GM03348 (cell line): ENCODE results near the gene SETD3.
A peak's percentile ranks its signal among the peaks of the same experiment; 100 is the strongest.

Experiments
- DNase-seq: peaks from one replicate; pipeline ENCODE4 v3.0.0; 2012; ENCODE audit warnings: low spot score

Gene SETD3

DNA sequence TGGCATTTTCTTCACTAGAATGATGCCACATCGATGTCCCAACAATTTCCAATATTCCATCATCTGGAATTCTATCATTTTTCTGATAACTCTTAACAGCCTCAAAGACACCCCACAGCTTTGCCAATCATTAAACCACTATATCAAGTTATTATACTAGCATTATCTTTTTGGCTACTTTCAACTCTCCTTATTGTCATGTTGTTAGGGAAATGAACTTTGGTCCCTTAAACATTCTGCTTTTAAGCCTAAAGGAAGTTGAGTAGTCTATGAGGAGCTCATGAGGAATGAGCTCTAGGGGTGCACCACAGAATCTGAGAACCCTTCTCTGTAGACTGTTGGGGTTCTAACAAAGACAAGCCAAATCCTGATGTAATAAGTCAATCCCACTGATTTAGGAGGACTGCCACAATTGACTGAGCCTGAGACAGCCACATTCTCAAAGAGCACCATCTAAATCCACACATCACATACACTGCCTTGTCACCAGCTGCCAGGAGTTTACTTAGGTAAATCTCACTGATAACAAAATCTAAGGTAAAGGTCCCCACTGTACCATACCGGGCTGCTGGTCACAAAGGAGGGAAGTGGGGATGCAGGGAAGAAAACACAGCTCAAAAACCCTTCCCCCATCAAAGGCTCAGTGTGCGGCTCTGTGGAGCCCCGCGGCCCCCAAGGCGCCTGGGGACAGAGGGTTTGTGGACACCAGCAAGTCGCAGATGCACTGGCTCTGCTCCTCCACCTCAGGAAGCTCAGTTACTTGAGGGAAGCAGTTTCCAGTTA lies 58.2 kb downstream of the SETD3 start:
- no peak for DNase-seq

DNA sequence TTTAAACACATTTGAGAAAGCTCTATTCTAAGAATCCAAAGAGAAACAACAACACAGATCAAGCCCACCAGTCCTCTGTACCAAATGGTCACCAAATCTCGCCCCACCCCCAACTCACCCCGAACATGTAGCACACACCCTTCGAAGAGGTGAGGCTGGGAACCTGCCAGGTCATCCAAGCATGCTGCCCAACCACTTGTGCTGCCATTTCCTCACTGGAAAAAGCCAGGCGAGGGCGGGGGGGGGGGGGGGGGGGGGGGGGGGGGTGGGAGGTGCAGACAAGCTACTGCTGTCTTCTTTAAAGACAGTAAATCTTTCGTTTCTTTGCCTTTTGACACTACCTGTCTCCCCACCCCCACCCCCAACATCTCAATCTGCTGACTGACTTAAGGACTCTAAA lies 59.9 kb downstream of the SETD3 start:
- DNase-seq = no peak

DNA sequence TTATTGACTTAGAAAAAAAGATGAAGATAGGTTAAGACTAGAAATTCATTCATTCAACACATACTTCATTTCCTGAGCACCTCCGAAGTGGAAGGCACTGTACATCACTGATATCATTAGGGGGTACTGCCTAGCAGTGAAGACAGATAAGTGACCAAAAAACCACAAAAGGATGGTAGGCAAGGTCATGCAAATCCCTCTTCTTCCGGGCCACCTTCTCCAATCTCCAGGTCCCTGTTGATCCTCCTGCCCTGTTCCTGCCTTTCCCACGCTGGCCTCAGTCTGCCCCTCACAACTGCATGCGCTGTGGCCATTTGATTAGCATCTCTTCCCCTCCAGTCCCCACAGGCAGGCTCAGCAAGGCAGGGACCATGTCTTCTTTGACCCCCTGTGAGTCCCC lies 60.8 kb downstream of the SETD3 start:
- DNase-seq = no peak

DNA sequence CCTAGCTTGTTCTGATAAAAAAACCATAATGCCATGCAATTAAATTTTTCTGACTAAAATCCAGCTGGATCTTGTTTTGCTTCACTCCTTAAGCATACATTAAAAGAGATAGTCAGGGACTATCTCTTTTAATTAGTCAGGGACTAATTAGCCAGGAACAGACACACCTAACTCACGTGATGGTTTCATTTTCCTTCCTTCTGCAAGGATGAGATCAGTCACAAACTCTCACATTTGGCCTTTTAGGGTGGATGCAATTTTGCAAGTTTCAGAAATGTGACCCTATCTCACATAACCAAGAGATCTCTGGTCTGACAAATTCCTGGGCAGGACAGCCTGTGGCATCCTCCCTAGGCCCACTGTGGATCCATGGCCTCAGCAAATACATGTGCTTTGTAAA lies 62.4 kb downstream of the SETD3 start:
- no peak for DNase-seq

DNA sequence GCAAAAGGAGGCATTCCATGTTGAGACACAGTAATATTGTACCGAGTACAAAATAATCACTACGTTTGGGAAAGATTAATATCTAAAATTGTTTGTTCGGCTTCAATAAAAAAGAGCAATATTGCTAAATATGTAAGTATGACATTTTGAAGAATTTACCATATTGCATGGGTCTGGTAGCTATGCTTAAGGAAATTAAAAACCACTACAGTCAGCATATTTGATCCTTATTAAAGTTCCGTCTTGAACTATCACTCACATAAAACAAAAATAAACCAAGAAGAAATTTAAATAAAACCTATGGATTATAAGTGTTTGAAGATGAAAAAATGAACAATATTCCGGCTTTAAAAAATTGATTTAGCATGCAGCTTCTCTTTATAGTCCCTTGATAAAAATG lies 63.8 kb downstream of the SETD3 start:
- DNase-seq = no peak

DNA sequence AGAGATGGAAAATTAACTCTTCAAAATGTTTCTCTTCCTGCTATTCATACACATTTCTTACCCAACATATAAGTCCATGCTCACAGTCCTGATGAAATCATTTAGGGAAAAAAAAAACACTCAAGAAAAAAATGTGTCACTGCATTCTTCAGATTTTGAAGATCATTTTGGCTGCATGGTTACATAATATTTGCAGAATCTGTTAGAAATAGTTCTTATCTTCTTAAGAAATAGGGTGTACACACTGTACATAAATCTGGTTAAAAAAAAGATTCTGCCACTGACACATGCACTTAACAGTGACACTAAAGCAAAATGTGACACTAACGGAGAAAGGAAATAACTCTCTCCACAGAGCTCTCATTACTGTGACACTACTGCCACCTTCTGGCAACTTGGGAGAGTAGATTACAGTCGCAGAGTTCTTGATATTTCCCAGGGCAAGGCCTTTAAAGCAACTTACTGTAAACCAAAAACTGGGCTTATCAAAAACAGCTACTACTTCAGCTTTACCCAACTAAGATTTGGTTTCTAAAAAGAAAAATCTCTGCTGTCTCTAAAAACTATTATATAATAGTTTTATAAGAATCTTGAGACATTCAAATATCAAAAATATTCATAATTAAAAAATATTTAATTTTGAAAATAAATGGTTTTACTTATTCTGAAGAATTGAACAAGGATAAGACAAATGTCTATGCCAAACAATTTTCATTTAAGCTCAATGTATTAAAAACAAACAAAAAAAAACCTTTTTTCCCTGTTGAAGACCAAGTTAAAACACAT lies 65.0 kb downstream of the SETD3 start:
- peak; percentile 81 for DNase-seq

DNA sequence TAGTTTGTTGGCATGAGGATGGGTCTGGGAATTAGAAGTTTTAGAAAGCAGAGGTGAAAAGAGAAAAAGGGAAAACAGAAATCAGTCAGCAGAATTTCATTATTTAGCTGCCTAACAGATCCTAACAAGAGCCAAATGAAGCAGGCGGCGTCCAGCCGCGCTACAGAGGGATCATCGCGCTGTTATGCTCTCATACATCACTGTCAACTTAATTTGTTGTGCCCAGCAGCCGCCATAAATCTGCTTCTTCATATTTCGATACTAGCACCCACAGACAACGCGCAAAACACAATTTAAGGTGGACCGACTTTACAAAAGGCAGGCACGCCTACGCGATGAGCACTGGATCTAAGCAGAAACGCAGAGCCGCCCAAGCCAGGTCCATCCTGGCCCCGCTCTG lies 66.7 kb downstream of the SETD3 start:
- no peak for DNase-seq

DNA sequence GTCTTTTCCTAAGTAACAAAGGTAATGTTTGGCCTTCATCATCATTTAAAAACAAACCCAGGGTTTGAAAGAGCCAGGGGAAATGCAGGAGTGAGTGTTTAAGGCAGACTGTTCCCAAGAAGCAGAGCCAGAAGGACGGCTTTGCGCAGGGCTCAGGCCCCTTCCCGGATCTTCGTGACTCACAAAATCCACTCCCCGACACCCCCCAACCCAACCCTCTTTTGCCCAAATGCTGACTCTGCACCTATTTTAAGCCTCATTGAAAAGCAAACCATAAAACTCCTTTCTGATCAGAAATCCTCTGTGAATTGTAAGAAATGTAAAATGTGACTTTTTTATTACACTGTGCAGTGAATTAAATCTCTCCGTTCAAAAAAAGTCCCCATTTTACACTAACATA lies 67.5 kb downstream of the SETD3 start:
- no peak for DNase-seq

DNA sequence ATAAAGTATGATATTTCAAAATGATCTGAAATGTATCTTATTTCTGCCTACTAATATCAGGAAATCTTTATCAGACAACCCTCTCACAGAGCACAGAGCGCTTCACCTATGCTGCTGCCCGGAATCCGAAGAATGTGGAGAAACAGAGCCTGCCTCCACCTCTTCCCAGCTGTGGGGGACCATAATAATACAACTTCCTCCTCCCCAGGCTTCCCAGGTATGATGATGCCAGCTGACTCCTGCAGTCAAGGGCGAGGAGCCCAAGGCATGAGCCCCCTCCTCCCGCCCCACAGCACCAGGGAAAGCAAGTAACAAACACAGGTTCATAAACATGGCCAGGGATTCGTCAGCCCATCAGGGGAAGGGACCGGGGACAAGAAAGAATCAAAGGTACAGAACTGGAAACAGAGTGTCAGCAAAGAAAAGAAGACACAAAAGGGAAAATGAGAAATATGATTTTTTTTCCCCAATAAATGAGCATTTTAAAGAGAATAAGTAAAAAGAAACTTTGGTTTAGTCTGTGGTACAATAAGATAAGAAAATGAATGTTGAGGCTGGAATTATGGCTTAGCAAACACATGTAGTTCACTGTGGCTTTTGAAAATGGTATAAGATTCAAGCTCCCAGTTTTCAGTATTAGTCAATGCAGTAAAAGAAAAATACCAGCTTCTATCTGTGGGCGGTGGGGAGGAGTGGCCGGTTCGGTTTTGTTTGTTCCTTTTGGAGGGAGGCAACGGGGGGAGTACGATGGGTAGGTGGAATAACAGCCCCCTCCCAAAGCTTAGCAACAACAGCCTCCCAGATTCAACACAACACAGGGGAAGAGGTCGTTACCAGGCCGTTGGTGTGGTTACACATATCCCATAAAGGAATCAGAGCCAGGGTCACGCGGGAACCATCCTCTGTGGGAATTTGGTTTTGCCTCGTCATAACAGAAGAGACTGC lies 68.3 kb downstream of the SETD3 start:
- no peak for DNase-seq

DNA sequence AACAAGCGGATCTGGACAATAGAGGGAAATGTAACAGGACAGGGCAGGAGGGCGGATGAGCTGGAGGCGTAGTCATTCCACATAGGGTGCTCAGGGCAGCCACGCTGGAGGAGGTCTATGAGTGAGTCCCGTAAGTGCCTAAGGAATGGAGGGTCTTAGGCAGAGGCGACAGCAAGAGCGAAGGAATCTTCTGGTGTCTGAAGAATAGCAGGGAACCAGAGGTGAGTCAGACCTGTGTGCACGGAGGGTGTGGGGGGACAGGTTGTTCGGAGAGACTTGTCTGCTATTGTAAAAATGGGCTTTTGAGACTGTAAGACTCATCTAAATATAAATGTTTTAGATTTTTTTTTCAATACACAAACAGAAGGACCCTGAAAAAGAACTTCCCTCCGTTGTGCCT lies 70.6 kb downstream of the SETD3 start:
- DNase-seq = no peak

DNA sequence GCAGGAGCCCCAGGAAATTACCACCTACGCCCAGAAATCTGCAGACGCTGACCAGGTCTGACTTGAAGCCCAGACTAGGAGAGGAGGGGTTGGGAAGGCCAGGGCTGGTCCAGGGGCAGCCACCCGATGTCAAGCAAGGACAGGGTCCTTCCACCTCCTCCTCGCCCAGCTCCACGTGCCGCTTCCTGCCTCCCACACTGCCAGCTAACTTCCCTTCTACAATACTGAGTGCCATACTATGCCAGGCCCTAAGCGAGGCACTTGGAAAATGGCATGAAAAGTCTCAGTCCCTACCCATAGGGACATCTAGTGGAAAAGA lies 71.7 kb downstream of the SETD3 start:
- no peak for DNase-seq

DNA sequence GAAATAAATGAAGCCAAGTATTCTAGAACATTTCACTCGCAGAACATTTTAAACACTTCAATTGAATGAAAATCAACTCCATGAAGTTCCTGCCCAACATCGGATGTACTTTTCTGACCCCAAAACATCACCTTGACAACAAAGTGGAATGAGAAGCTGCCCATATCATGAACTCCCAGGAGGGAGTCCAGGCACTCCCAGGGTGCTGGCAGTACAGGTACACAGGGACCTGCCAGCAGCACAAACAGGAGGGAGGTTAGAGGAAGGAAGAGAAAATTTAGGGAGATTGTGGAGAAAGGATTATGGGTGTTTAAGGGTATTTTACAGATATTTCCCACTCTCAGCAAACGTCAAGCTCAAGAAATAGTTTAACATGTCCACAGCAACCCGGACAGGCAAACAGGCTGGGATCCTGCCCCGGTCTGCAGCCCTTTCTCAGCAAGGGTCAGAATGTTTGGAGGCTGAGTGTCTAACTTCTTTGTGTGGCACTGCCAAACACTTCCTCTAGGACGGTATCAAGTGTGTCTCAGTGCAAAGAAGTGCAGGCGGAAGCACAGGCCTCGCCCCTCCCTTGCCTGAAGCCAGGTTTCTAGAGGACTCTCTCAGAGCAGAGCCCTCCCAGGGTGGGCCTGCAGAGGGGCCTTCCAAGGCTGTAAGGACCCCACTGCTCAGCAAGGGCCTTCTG lies 72.2 kb downstream of the SETD3 start:
- no peak for DNase-seq

DNA sequence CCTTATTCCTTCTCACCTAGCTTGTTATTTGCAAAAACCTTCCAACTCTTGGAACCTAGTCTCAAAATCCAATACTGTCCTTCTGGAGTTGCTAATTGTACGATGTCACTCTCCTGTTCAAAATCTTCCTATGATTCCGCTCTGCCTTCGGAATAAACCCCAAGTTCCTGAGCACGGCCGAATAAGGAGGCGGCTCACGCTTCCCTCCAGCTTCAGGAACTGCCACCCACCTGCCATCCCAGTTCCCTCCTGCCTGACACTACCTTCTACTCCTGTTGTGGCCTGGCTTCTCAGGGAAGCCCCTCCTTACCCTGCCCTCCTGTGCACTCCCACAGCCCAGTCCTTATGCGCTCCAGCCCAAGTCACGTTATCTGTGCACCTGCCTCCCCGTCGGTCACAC lies 73.2 kb downstream of the SETD3 start:
- DNase-seq = no peak

DNA sequence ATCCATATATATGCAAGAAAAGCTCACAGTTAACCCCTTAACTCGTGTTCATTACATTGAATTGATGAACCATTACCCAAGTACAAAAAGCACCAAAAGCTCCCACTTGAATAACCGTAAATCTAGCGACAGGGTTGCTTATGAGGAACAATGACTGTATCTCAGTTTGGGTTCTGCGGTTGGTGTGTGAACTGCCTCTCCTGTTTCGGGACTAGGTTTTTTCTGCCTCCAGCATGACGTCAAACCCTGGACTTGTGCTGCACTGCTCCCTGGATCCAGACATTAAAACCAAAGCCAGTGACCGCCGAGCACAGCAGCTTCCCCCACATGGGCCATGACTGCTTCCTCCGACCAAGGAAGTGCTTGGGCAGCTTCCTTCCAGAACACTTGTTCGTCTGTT lies 77.7 kb downstream of the SETD3 start:
- DNase-seq = no peak

DNA sequence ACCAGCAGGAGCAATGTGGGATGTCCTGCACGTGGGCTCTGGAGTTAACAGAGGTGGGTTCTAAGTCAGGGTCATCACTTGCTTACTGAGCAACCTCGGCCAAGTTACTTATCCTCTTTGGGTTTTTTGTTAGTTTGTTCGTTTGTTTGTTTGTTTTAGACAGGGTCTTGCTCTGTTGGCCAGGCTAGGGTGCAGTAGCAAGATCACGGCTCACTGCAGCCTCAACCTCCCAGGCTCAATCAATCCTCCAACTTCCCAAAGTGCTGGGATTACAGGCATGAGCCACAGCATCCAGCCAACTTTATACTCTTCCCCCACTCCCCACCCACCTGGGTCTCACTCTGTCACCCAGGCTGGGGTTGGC lies 78.4 kb downstream of the SETD3 start:
- no peak for DNase-seq

DNA sequence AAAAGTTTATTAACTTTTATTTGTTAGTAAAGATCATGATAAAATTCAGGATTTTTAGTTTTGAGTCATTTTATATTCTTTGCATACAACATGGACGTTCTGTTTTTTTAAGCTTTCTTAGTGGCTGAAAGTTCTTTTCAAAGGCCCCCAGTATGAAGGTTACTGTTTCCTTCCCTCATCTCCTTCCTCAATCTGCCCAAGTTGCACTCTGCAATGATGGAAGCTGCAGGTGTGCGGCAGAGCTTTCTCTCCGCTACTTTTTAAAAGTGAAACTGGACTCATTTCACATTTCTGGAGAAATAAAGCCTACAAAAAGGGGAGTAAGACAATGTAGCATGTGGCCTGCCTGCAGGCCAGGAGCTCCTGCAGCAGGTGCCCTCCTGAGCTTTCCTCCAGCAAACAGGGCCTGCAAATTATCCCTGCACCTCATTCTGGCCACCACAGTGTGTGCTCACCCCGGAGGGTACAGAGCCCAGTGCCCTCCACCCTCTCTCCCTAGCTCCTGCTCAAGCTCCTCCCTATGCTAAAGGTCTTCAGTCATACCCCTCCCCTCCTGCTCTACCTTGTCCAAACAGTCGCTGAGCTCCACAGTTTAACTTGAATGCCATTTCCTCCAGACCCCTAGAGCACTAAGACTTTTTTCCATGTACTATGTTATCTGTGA lies 78.9 kb downstream of the SETD3 start:
- no peak for DNase-seq

DNA sequence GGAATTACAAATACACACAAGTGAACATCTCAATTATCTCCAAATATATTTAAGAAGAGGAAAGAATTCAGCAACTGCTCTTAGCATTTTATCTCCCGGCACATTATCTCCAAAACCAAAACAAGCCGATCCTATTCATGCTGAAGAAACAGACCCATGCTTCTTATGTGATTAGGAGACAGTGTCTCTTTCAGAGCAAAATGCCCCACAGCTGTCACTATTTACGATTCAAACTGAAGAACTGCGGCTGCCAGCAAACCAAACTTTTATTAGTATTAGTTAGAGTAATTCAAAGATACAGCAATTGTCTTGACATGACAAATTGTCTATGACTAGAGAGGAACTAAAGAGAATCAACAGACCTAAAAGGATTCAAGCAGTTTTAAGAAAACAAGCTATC lies 79.4 kb downstream of the SETD3 start:
- DNase-seq = no peak

DNA sequence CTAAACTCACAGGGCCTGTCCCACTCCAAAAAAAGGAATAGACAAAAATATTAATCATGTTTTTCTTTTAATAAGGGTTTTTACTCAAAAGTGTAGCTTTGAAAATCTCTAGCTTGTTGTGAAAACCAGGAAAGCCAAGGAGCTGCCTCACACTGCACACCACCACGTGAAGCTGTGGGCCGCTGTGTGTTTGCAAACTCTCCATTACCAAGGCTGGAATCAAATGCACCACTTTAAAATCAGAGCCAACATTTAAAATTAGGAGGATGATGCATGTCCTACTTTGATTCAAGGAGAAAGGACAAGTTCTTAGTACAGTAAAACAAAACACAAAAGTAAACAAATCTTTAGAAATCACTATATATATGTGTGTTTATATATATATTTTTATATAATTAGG lies 83.0 kb downstream of the SETD3 start:
- DNase-seq = no peak

DNA sequence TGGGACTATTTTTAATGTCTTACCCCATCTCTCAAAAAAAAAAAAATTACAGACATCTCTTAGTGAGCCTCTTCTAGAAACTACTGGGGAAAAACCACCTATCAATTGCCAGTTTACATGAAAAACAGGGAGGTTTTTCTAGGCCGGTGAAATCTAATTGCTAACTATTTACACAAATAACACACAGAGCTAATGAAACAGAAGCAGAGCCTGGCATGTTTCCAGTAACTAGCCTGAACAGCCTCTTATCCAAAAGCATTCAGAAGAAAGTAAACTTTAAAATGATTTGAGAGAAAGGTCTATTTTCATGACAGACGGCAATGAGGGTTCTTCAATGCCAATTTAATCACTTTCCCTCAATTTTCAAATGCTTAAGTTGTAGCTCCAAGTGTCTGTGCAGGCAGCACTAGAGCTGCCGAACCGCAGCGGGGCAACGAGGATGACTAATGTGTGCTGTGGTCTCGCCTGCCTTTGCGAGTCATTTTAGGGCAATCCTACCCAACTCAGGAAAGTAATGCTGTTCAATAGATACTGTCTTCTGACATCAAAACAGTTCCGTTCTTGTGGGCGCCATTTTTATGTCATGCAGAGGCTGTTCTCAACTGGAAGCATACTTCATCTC lies 84.6 kb downstream of the SETD3 start:
- no peak for DNase-seq

DNA sequence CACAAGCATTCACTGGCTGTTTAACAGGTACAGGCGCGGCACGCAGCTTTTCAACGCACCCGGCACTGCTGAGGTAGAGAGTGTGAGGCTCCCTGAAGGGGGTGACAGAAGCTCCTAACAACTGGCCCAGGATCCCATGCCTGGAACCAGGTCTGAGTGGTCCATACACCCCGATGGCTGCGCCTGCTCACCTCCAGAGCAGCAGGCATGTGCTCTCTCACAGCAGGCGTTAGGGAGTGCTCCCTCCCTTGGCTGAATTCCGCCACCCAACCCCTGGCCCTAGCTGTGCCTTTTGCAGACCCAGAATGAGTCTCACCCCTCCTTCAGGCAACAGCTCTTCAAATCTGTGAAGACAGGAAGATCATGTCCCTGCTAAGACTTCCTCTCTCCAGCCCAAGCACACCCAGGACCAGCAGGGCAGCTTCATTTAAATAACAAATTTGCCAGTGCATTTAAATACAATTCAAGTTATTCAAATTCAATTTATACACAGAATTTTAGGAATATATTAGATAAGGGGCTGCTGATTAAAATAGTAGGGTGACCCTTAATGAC lies 86.0 kb downstream of the SETD3 start:
- no peak for DNase-seq
